DND-41 (cell line): ENCODE results near the gene CCDC73.

Source experiments
- EZH2 ChIP-seq: IDR thresholded peaks from 3 replicates; pipeline ENCODE4 v1.6.1; 2012; ENCODE audit warnings: borderline replicate concordance, low read depth, mild to moderate bottlenecking, moderate library complexity, low read length, inconsistent platforms; ENCODE audit not compliant: severe bottlenecking
- TF ChIP-seq, protein P1 (sequence below): IDR thresholded peaks from 2 replicates; pipeline ENCODE4 v1.5.1; 2012; ENCODE audit warnings: borderline replicate concordance, low read length, moderate library complexity, mild to moderate bottlenecking; ENCODE audit not compliant: poor library complexity, severe bottlenecking; ENCODE audit errors: extremely low read depth

DNA sequence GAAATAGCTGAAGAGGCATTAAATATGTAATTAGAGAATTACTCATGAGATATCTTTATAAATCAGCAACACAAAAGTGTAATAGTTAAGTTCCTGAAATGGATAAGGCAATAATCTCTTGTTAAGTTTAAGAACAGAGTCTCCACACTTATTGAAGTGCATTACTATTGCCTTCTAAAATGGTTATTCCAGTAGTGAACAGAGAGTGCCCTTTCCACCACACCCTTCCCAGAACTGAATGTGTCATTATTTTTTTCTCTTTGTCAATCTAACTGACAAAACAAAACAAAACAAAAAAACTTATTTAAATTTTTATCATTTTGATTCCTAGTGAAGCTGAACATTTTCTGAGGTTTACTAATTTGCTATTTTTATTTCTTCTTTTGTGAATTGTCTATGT lies 26.0 kb upstream of the CCDC73 start:
- TF ChIP-seq, protein P1, sequence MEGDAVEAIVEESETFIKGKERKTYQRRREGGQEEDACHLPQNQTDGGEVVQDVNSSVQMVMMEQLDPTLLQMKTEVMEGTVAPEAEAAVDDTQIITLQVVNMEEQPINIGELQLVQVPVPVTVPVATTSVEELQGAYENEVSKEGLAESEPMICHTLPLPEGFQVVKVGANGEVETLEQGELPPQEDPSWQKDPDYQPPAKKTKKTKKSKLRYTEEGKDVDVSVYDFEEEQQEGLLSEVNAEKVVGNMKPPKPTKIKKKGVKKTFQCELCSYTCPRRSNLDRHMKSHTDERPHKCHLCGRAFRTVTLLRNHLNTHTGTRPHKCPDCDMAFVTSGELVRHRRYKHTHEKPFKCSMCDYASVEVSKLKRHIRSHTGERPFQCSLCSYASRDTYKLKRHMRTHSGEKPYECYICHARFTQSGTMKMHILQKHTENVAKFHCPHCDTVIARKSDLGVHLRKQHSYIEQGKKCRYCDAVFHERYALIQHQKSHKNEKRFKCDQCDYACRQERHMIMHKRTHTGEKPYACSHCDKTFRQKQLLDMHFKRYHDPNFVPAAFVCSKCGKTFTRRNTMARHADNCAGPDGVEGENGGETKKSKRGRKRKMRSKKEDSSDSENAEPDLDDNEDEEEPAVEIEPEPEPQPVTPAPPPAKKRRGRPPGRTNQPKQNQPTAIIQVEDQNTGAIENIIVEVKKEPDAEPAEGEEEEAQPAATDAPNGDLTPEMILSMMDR, result no peak
- no peak for TF ChIP-seq EZH2
